HepG2 (cell line): Measurements from ENCODE around the gene PDP2. TPM values are rescaled to one million over a fixed set of nuclear protein-coding genes. Genes with fewer than 3 reads are reported as not detected.

Experiments used
- CBX1 ChIP-seq: IDR thresholded peaks from one replicate; pipeline ENCODE4 v1.6.1; 2016; ENCODE audit warnings: antibody characterized with exemption, low read depth
- CCDC6 ChIP-seq: sonication (generic); formaldehyde crosslinking; IDR thresholded peaks from 2 replicates; pipeline ENCODE4 v1.8.1; 2022; ENCODE audit warnings: mild to moderate bottlenecking, missing genetic modification reagents, moderate library complexity
- HNF4A ChIP-seq: sonication (generic); formaldehyde crosslinking; IDR thresholded peaks from 2 replicates; pipeline ENCODE4 v1.4.0; 2020; ENCODE audit warnings: missing genetic modification reagents
- KLF9 ChIP-seq: IDR thresholded peaks from 2 replicates; pipeline ENCODE4 v1.6.1; 2016; ENCODE audit warnings: low read depth
- MATR3 ChIP-seq: sonication (generic); formaldehyde crosslinking; IDR thresholded peaks from 2 replicates; pipeline ENCODE4 v1.4.0; 2020; ENCODE audit warnings: missing genetic modification reagents
- MXD1 ChIP-seq: sonication (generic); formaldehyde crosslinking; IDR thresholded peaks from 2 replicates; pipeline ENCODE4 v1.4.0; 2020; ENCODE audit warnings: mild to moderate bottlenecking, missing genetic modification reagents
- NKX3-1 ChIP-seq: sonication (generic); formaldehyde crosslinking; IDR thresholded peaks from 2 replicates; pipeline ENCODE4 v1.5.0; 2020; ENCODE audit warnings: missing genetic modification reagents
- PAXIP1 ChIP-seq: sonication (generic); formaldehyde crosslinking; conservative IDR thresholded peaks from 2 replicates; pipeline ENCODE4 v1.4.0; 2020; ENCODE audit warnings: mild to moderate bottlenecking, missing genetic modification reagents, moderate library complexity
- PHB2 ChIP-seq: fragments of 450-650 bp; IDR thresholded peaks from 2 replicates; pipeline ENCODE4 v1.6.1; 2018; ENCODE audit not compliant: partially characterized antibody
- PHF5A ChIP-seq: IDR thresholded peaks from one replicate; pipeline ENCODE4 v1.6.1; 2018; ENCODE audit warnings: low read depth, missing genetic modification reagents; ENCODE audit not compliant: unreplicated experiment
- PPARG ChIP-seq: conservative IDR thresholded peaks from 2 replicates; pipeline ENCODE4 v1.6.1; 2016; ENCODE audit warnings: missing biosample characterization, missing genetic modification reagents
- PTBP1 ChIP-seq: fragments of 200-400 bp; formaldehyde crosslinking; IDR thresholded peaks from 2 replicates; pipeline ENCODE4 v1.6.1; 2018; ENCODE audit warnings: low read length, low read depth; ENCODE audit not compliant: poor library complexity, severe bottlenecking
- TOE1 ChIP-seq: sonication (generic); formaldehyde crosslinking; IDR thresholded peaks from 2 replicates; pipeline ENCODE4 v1.4.0; 2020; ENCODE audit warnings: mild to moderate bottlenecking, missing genetic modification reagents
- ZBTB33 ChIP-seq: sonication (generic); formaldehyde crosslinking; IDR thresholded peaks from 2 replicates; pipeline ENCODE4 v1.4.0; 2020; ENCODE audit warnings: missing genetic modification reagents
- ZNF124 ChIP-seq: sonication (generic); formaldehyde crosslinking; IDR thresholded peaks from 2 replicates; pipeline ENCODE4 v1.4.0; 2020; ENCODE audit warnings: missing genetic modification reagents
- ZNF264 ChIP-seq: sonication (generic); formaldehyde crosslinking; IDR thresholded peaks from 2 replicates; pipeline ENCODE4 v1.4.0; 2020; ENCODE audit warnings: missing genetic modification reagents
- ZNF367 ChIP-seq: sonication (generic); formaldehyde crosslinking; IDR thresholded peaks from 2 replicates; pipeline ENCODE4 v1.4.0; 2020; ENCODE audit warnings: missing genetic modification reagents, borderline replicate concordance
- ZNF557 ChIP-seq: sonication (generic); formaldehyde crosslinking; IDR thresholded peaks from 2 replicates; pipeline ENCODE4 v1.4.0; 2020; ENCODE audit warnings: missing genetic modification reagents
- polyA plus RNA-seq, 8 experiments: library from polyadenylated mRNA; depleted of rRNA in 3 of 8; stranded (reverse) in 7 of 8; unstranded in 1 of 8; fragments of >200 nt; fragmentation: Illumina TruSeq in 4 of 8; extraction: Trizol in 4 of 8; gene quantifications; 2 replicates each; pipeline versions ENCODE4 v1.2.1 to v1.2.3, GENCODE V29; 2011 to 2016; ENCODE audit warnings: low read depth in 4 of 8, missing spikeins in 1 of 8, mixed read lengths in 1 of 8; ENCODE audit not compliant: insufficient read depth in 1 of 8
- total RNA-seq, 5 experiments: library from RNA; depleted of rRNA; stranded (reverse); fragments of >200 nt; fragmentation: Illumina TruSeq; extraction: Trizol; gene quantifications; 2 replicates each; pipeline ENCODE4 v1.2.3, GENCODE V29; 2016; ENCODE audit warnings: low read depth in 1 of 5

Gene PDP2
- total and polyA plus RNA-seq, 2 of the 13 experiments (the other 11 are each of a cell fraction or from before 2014, with no cell fraction given), result 12.8 to 15.8 TPM

DNA sequence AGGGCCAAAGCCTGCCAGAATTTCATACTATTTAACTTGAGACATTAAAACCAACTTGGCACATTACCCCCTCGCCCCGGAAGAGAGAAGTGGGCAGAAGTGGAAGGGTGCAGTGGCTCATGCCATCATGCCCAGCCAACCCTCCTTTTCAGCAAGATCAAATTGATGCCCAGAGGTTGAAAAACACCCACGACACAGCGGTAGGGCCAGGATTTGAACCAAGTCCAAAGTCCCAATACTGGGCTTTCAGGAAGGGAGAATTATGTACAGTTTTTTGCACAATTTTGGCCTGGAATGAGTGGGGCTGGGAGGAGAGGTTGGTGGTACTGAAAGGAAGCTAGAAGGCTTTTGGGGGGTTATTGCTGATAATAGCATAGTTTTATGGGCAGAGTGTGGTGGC is 11.0 kb downstream of the PDP2 start (continued):
- TF ChIP-seq PAXIP1 (CRISPR knock-in tag) (0 out of 2 replicates have a peak, but pooled peaks have one; percentile 15), ZNF367 (CRISPR knock-in tag) (no peak), MXD1 (CRISPR knock-in tag) (no peak), NKX3-1 (no peak), PTBP1 (no peak), CCDC6 (CRISPR knock-in tag) (no peak), MATR3 (CRISPR knock-in tag) (no peak), TOE1 (no peak), ZNF557 (CRISPR knock-in tag) (no peak), PPARG (CRISPR knock-in tag) (no peak), ZNF264 (CRISPR knock-in tag) (no peak), ZBTB33 (CRISPR knock-in tag) (0 out of 2 replicates have a peak, but pooled peaks have one; percentile 45), KLF9 (CRISPR knock-in tag) (no peak), CBX1 (no peak), HNF4A (CRISPR knock-in tag) (peak; percentile 73), PHB2 (no peak), ZNF124 (CRISPR knock-in tag) (no peak), PHF5A (CRISPR knock-in tag) (no peak)
- TF ChIP-seq, all 625 proteins: peak for 5
